K562 treated with DMSO at 1 percent for 12 hours (cell line): ENCODE results near the gene TMEM221. TPM values are rescaled to one million over a fixed set of nuclear protein-coding genes. Genes with fewer than 3 reads are reported as not detected.

ENCODE experiments used
- total RNA-seq: library from RNA; unstranded; fragments of 300-600 nt; gene quantifications from 2 replicates; pipeline ENCODE4 v1.2.3, GENCODE V29; 2022; ENCODE audit not compliant: insufficient read depth

Gene TMEM221
- total RNA-seq = 0.79 TPM in 1 of 2 replicates, not detected in the other

DNA sequence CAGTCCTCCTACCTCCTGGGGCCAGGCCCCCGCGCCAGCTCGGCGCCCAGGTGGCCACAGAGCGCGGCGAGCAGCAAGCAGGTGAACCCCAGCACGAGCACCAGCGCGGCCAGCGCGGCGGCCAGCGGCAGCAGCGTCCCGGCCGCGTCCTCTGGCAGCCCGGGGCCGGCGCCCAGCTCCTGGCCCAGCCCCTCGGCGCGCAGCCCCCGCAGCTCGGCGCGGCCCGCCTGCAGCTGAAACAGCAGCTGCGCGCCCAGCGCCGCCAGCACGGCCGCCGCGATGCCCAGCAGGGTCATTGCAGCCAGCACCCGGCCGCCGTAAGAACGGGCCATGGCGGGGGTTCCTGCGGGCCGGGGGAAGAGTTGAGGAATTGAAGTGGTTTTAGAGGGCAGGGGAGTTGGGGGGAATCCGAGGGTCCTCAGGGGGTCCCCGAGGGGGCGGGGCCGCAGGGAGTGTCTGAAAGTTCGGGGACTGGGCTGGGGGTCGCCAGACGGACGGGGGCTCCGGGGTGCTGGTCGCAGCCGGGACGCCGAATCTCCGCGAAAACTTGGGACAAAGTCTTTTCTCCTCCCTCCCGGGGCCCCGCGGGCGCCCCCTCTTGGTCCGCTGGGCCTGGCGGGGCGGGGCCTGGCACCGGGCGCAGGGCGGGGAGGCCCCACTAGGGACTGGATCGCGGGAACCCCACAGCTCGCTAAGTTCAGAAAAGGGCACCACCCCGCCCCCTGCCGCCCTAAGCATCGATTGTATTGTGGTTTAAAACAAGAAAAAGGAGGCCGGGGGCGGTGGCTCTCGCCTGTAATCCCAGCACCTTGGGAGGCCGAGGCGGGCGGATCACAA, at the start of gene TMEM221:
Gene TMEM221 (minus strand): TSS at position 538 of the 837 bp plus-strand sequence. CDS start 206 bp downstream, at position 332.

DNA sequence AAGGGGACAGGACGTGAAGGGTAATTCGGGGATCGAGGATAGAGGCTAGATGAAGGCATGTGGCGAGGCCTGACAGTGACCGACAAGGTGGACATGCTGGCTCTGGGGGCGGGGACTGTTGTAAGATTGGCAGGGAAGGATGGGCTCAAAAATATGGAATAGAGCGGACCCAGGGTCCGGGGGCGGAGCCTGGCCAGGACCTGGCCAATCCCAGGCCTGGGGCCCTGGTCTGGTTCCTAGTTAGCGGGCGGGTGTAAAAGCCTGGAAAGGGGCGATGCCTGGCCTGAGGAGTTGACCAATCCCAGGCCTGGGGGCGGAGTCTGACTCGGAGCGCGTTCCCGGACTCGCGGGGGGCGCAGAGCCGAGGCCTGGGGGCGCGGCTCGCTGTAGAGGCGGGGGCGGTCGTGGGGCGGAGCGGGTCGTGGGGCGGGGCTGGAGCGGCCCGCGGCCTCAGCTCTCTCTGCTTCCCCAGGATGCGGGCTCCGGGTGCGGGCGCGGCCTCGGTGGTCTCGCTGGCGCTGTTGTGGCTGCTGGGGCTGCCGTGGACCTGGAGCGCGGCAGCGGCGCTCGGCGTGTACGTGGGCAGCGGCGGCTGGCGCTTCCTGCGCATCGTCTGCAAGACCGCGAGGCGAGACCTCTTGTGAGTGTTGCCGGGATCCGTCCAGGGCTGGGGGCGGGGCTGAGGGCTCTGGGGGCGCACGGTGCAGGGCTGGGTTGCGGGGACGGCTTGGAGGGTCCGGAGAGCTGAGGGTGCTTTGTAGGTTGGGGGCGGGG, 21.8 kb upstream of the TMEM221 start, which contains the start of gene SLC27A1:
Gene SLC27A1 (plus strand): TSS at position 457 of the 774 bp plus-strand sequence. CDS start 17 bp downstream, at position 474.

DNA sequence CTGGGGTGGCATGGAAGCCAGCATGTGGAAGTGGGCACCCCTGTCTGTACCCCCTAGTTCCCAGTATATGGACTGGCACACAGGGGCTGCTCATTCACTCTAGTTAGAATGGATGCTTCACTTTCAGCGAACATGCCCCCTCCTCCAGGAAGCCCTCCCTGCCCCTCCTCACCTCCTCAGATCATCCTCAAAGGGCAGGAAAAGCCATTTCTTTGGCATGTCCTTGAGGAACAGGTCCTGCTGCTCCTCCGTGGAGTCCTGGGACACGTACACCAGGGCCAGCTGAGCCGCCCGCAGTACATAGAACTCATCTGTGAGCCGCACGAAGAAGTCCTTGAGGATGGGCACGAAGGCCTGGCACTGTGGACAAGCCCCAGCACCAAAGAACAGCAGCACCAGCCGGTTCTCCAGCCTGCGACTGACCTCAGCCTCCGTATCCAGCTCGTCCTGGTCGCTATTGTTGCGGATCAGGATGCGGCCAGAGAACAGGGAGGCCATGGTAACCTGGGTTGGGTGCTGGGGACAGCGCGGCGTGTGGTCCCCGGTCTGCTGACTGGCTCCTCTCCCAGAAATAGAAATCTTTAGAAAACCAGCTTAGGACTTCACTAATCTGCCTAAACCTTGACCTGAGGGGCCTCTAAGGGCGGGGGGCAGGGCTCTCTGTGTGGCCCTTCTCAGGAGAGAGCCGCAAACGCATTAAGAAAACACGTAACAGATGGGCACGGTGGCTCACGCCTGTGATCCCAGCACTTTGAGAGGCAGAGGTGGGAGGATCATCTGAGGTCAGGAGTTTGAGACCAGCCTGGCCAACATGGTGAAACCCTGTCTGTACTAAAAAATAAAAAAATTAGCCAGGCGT, 12.1 kb upstream of the TMEM221 start, which contains the start of gene NXNL1:
Gene NXNL1 (minus strand): TSS at position 555 of the 859 bp plus-strand sequence. CDS start 57 bp downstream, at position 498.

DNA sequence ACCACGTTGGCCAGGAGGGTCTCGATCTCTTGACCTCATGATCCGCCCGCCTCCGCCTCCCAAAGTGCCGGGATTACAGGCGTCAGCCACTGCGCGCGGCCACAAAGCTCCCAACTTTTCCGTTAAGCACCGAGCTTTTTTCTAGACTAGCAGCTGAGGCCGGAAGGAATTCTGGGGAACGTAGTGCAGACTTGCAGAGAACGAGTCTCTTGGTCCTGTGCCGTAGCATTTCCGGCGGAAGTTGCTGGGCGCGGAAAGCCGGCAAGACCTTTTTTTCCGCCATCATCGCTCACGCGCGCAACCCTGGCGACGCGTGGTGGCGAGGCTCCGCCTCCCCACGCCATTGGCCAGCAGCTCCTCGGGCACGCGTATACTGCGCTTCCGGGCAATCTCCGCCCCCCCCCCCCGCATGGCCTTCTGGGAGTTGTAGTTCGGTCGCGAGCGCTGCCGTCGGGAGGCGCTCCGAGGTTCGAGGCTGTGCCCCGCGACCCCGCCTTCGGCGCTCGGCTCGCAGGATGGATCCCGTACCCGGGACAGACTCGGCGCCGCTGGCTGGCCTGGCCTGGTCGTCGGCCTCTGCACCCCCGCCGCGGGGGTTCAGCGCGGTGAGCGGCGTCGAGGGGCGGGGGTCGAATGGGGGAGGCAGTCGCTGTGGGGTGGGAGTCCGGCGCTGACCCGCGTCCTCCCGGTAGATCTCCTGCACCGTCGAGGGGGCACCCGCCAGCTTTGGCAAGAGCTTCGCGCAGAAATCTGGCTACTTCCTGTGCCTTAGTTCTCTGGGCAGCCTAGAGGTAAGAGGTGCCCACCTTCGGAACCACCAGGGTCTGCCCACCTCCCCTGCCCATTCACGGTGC, 28.6 kb downstream of the TMEM221 start, which contains the start of gene MVB12A:
Gene MVB12A (plus strand): TSS at position 427 of the 854 bp plus-strand sequence. CDS start 89 bp downstream, at position 516.

DNA sequence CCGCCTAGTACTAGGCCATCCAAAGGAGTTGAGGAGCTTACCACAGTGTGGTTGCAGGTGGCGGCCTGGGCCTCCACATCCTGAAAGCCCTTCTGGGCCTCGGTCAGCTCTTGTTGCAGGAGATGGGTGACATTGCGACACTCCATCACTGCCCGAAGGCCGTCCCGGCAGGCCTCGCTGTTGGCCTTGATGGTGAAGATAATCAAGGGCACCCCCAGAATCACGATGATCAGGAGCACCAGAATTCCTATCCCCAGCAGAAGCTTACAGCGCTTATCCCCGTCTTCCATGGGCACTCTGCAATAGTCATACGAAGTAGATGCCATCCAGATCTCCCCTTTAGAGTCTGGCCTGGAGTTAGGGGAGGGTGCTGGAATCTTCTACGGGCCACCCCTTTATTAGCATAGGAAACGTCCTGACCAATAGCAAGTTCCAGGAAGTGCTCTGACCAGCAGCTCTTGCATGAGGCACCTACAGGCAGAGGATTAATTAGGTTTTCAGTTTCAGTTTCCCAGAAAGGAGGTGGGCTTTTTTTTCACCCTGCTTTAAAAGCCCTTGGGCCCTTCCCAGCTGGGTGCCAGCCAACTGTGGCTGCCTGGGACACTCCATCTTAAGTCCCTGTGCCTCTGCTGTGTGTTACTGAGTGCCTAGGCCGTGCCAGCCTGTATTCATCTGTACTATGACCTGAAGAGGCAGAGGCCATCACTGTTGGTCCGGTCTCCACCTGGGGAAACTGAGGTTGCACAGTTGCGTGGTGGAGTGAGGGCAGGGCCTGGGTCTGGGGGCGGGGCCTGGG, 43.0 kb downstream of the TMEM221 start, which contains the start of gene BST2:
Gene BST2 (minus strand): TSS at position 381 of the 796 bp plus-strand sequence. CDS start 55 bp downstream, at position 326.

DNA sequence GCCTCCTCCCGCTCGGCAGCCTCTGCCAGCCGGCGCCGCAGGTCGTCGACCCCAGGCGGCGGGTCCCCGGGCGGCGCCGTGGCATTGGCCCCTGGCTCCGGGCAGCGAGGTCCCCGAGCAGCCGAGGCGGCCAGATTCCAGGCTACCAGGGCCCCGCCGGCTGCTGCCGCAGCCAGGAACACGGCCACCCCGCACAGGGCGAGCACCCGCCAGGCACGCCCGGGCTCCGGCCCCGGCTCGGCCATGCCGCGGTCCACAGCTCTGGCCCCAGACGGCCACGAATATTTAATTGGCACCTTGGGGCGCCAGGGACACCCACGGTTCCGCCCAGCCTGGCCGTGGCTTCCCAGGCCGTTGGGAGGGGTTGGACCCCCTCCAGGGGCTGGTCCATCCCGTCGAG, 54.6 kb downstream of the TMEM221 start, which contains the start of gene CCDC194:
Gene CCDC194 (minus strand): TSS at position 283 of the 400 bp plus-strand sequence. CDS start 38 bp downstream, at position 245.

Other genes with a start within 250 kb of the TMEM221 start
- 31.0 and 50.9 TPM in 2 replicates for gene USE1, start 233.3 kb downstream of the TMEM221 start, total RNA-seq
- 68.1 and 78.7 TPM in 2 replicates for gene OCEL1, start 222.4 kb downstream of the TMEM221 start, total RNA-seq
- gene NR2F6, start 202.7 kb downstream of the TMEM221 start, total RNA-seq = 145 and 152 TPM in 2 replicates
- not detected in 2 replicates for gene USHBP1, start 183.9 kb downstream of the TMEM221 start, total RNA-seq
- 88.6 and 94.2 TPM in 2 replicates for gene BABAM1, start 181.2 kb downstream of the TMEM221 start, total RNA-seq
- 2.3 and 2.5 TPM in 2 replicates for gene ANKLE1, start 166.8 kb downstream of the TMEM221 start, total RNA-seq
- gene ABHD8, start 145.2 kb downstream of the TMEM221 start, total RNA-seq = 39.8 and 40.0 TPM in 2 replicates
- gene MRPL34, start 142.8 kb downstream of the TMEM221 start, total RNA-seq = 110 and 139 TPM in 2 replicates
- gene DDA1, start 139.1 kb downstream of the TMEM221 start, total RNA-seq = 56.6 and 89.3 TPM in 2 replicates
- gene ANO8, start 113.8 kb downstream of the TMEM221 start, total RNA-seq = 3.8 and 12.9 TPM in 2 replicates
- gene GTPBP3, start 111.1 kb downstream of the TMEM221 start, total RNA-seq = 53.7 and 59.6 TPM in 2 replicates
- gene PLVAP, start 71.3 kb downstream of the TMEM221 start, total RNA-seq = not detected in 2 replicates
- gene CCDC194, start 54.5 kb downstream of the TMEM221 start, total RNA-seq = 1.5 TPM in 1 of 2 replicates, not detected in the other
- 417 and 506 TPM in 2 replicates for gene BST2, start 43.0 kb downstream of the TMEM221 start, total RNA-seq
- 63.2 and 98.8 TPM in 2 replicates for gene MVB12A, start 28.6 kb downstream of the TMEM221 start, total RNA-seq
- not detected in 2 replicates for gene NXNL1, start 12.3 kb upstream of the TMEM221 start, total RNA-seq
- 2.8 and 4.5 TPM in 2 replicates for gene SLC27A1, start 21.9 kb upstream of the TMEM221 start, total RNA-seq
- 159 and 210 TPM in 2 replicates for gene PGLS, start 63.0 kb upstream of the TMEM221 start, total RNA-seq
- gene COLGALT1, start 107.0 kb upstream of the TMEM221 start, total RNA-seq = 49.3 and 89.2 TPM in 2 replicates
- gene UNC13A, start 239.7 kb upstream of the TMEM221 start, total RNA-seq = 0.07 and 0.49 TPM in 2 replicates